ENCODE measurements around the gene CBX5. TPM values are rescaled to one million over a fixed set of nuclear protein-coding genes. Genes with fewer than 3 reads are reported as not detected.
A peak's percentile ranks its signal among the peaks of the same experiment; 100 is the strongest.

The CBX5 gene
- total and polyA plus RNA-seq, 10 donors = 6.5 to 60.3 (median 43.6) TPM

DNA sequence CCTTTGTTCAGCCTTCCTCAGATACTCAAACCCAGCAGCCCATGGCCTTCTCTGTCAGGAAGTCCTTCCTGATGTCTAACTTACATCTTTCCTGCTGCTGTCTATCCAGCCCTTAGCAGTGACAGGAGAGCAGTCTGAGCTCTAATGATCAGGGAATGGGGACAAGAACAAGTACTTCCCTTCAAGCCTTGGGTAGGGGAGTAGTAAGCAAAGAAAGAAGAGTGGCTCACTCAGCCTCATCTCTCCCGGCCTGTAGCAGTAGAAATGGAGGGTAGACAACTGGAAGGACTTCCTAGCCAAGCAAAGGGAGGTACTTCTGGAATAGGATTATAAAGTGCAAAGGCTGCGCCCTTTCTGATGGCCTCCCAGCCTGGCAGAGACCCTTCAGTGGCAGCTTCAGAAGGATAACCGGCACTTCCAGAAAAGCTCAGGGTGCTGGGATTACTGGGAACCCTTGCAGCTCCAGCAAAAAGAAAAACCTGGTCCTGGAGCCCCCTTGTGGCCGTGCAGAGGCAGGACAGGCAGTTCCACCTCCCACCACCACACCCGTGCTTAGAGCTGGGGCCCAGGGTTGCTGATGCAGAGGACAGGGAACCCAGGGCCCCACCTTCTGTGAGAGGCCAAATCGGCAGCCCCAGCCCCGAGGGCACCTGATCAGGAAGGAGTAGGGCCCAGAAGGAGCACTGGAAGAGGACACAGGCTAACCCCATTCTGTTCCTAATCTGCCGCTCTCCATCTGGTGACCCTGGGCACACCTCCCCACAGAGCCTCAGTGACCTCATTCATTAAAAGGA, 78.7 kb downstream of the CBX5 start:
- TF ChIP-seq, protein P1, sequence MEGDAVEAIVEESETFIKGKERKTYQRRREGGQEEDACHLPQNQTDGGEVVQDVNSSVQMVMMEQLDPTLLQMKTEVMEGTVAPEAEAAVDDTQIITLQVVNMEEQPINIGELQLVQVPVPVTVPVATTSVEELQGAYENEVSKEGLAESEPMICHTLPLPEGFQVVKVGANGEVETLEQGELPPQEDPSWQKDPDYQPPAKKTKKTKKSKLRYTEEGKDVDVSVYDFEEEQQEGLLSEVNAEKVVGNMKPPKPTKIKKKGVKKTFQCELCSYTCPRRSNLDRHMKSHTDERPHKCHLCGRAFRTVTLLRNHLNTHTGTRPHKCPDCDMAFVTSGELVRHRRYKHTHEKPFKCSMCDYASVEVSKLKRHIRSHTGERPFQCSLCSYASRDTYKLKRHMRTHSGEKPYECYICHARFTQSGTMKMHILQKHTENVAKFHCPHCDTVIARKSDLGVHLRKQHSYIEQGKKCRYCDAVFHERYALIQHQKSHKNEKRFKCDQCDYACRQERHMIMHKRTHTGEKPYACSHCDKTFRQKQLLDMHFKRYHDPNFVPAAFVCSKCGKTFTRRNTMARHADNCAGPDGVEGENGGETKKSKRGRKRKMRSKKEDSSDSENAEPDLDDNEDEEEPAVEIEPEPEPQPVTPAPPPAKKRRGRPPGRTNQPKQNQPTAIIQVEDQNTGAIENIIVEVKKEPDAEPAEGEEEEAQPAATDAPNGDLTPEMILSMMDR (IDR thresholded peaks at IDR 0.05 in 8 of 11, conservative IDR thresholded peaks at IDR 0.05 in 3 of 11) = peak; percentile 90 to 98 (median 96)
- no peak for TF ChIP-seq POLR2A (IDR thresholded peaks at IDR 0.05)
- no peaks in the 10 kb centered on the region for H3K36me3 ChIP-seq
- H3K4me1 ChIP-seq = peaks cover 0 to 27% (median 6%) of the 10 kb centered on the region in 6 donors
- peak; percentile 88 for DNase-seq
- H3K27ac ChIP-seq = no peak overlapping the region
- 18 to 27% (median 21%) methylated on average over 6 to 8 of the region's 8 CpGs for WGBS, 5 donors
- no peaks in the 10 kb centered on the region for H3K9me3 ChIP-seq
- H3K27me3 ChIP-seq (replicated peaks in 1 of 7) = peaks cover 0 to 99% (median 28%) of the 10 kb centered on the region in 7 donors
- intact Hi-C loops (cut with DNase I; ENCODE audit: low total_unique reads) = loop anchor here (5.0 kb wide), 1 partner anchor 199 kb away; the partner anchor contains the start of gene HOXC9
- no peak overlapping the region for H3K4me3 ChIP-seq

DNA sequence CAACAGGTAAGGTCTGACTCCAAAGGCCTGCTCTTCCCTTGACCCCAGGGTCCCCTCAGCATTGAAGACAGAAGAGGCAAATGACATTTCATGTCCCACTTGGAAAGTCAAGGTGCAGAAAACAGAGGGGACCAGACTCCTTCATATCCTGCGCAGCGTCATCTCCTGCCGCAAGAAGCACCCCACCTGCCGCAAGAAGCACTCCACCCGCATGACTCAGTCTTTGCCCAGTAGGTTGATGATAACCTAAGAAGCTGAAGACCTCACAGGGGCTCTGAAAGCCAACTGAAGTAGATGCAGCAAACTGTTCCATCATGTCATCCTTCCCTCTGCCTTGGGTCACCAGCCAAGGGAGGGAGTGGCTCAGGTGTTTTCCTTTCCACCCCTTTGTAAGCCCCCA, 79.5 kb downstream of the CBX5 start:
- Histone ChIP-seq H3K4me3 (no peak overlapping the region), H3K27ac (no peak overlapping the region), H3K4me1 (peaks cover 0 to 35% (median 11%) of the 10 kb centered on the region in 6 donors), H3K27me3 (replicated peaks in 1 of 7) (peaks cover 0 to 99% (median 28%) of the 10 kb centered on the region in 7 donors), H3K36me3 (no peaks in the 10 kb centered on the region), H3K9me3 (no peaks in the 10 kb centered on the region)
- TF ChIP-seq POLR2AphosphoS5 (IDR thresholded peaks at IDR 0.05) (no peak), POLR2A (IDR thresholded peaks at IDR 0.05) (no peak)
- TF ChIP-seq, protein P1 (IDR thresholded peaks at IDR 0.05 in 8 of 11, conservative IDR thresholded peaks at IDR 0.05 in 3 of 11) = no peak
- intact Hi-C loops (cut with DNase I; ENCODE audit: low total_unique reads) = loop anchor here (5.0 kb wide), 1 partner anchor 198 kb away; the partner anchor contains the start of gene HOXC9
- WGBS, 5 donors = 85 to 92% (median 89%) methylated on average over 5 of the region's 5 CpGs
- DNase-seq = no peak

DNA sequence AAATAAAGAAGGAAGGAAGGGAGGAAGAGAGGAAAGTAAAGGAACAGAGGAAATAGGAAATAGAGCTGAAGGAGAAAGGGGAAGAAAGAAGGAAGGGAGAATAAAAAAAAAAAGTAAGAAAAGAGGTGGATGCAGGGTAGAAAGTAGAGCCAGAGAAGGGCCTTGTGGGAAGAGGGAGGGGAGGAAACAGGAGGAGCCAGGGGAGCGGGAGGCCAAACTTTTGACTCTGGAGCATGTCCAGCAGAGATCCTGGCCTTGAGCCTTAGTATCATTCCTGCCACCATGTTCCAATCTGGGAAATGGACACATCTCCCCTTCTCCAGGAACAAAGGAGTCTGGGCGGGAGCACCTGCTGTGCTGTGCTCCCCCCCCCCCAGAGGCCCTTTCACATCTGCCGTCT, 80.0 kb downstream of the CBX5 start:
- intact Hi-C loops (cut with DNase I; ENCODE audit: low total_unique reads) = loop anchor here (5.0 kb wide), 1 partner anchor 198 kb away; the partner anchor contains the start of gene HOXC9
- H3K27me3 ChIP-seq (replicated peaks in 1 of 7) = peaks cover 0 to 99% (median 31%) of the 10 kb centered on the region in 7 donors

More for the DNA sequence above, 80.0 kb downstream of the CBX5 start:
- no peaks in the 10 kb centered on the region for H3K36me3 ChIP-seq
- DNase-seq = no peak
- TF ChIP-seq, protein P1 (IDR thresholded peaks at IDR 0.05 in 8 of 11, conservative IDR thresholded peaks at IDR 0.05 in 3 of 11) = no peak
- TF ChIP-seq POLR2AphosphoS5 (IDR thresholded peaks at IDR 0.05) = no peak
- no peak for TF ChIP-seq POLR2A (IDR thresholded peaks at IDR 0.05)
- peaks cover 0 to 37% (median 12%) of the 10 kb centered on the region in 6 donors for H3K4me1 ChIP-seq
- H3K9me3 ChIP-seq = no peaks in the 10 kb centered on the region
- H3K27ac ChIP-seq = no peak overlapping the region
- H3K4me3 ChIP-seq = no peak overlapping the region
- 42 to 67% (median 53%) methylated on average over 3 of the region's 3 CpGs for WGBS, 5 donors

All from spleen (tissue), 11 donors.